Epithelial cell of proximal tubule (primary cell): ENCODE measurements around the gene MAP7. TPM values are rescaled to one million over a fixed set of nuclear protein-coding genes. Genes with fewer than 3 reads are reported as not detected.

Source experiments
- DNase-seq: peaks from one replicate; pipeline ENCODE4 v3.0.0-alpha.2; 2011; ENCODE audit warnings: low read depth
- H3K4me3 ChIP-seq: 2 replicates; pipeline ENCODE4 v1.5.1; 2011; ENCODE audit warnings: low read depth, mild to moderate bottlenecking, low read length
- CTCF ChIP-seq: conservative IDR thresholded peaks from 2 replicates; pipeline ENCODE4 v1.5.1; 2012; ENCODE audit warnings: low read depth, mild to moderate bottlenecking, low read length
- total RNA-seq: library from RNA; depleted of rRNA; stranded (reverse); fragments of >200 nt; gene quantifications from 2 replicates; pipeline ENCODE4 v1.2.3, GENCODE V29; 2015

Gene MAP7
- total RNA-seq, 1 donor from 2014 or later = 16.1 TPM

GRCh38 chr6:136541395-136541794 is 8.8 kb downstream of the MAP7 start:
- no peak for TF ChIP-seq CTCF
- DNase-seq = no peak
- H3K4me3 ChIP-seq = no peak overlapping the region

- DNase-seq = no peak
- no peak for TF ChIP-seq CTCF
- no peak overlapping the region for H3K4me3 ChIP-seq
These were observed 10.1 kb downstream of the MAP7 start for GRCh38 chr6:136539967-136540652.

- no peak for TF ChIP-seq CTCF
- H3K4me3 ChIP-seq = no peak overlapping the region
- DNase-seq = no peak
These were observed 11.4 kb downstream of the MAP7 start for GRCh38 chr6:136538836-136539235.

GRCh38 chr6:136535880-136536650 is 14.2 kb downstream of the MAP7 start:
- no peak overlapping the region for H3K4me3 ChIP-seq
- no peak for DNase-seq
- no peak for TF ChIP-seq CTCF

- no peak overlapping the region for H3K4me3 ChIP-seq
- no peak for TF ChIP-seq CTCF
These were observed 15.0 kb downstream of the MAP7 start for GRCh38 chr6:136535017-136535765.

GRCh38 chr6:136534268-136534667 is 16.0 kb downstream of the MAP7 start:
- TF ChIP-seq CTCF = no peak
- DNase-seq = no peak
- H3K4me3 ChIP-seq = no peak overlapping the region

More at GRCh38 chr6:136535017-136535765, 15.0 kb downstream of the MAP7 start:
- DNase-seq = no peak
